ENCODE results near the gene MAN1B1. TPM values are rescaled to one million over a fixed set of nuclear protein-coding genes. Genes with fewer than 3 reads are reported as not detected.
A peak's percentile ranks its signal among the peaks of the same experiment; 100 is the strongest.

Gene MAN1B1
- total RNA-seq, 4 donors from 2014 or later, result 52.1 to 99.2 (median 63.1) TPM

GRCh38 chr9:137136881-137137607, 50.3 kb downstream of the MAN1B1 start:
- H3K4me1 ChIP-seq, result peaks cover 14% of the 10 kb centered on the region
- 66% methylated on average over 18 of the region's 23 CpGs for WGBS
- H3K9me3 ChIP-seq, result no peaks in the 10 kb centered on the region
- no peak for DNase-seq (ENCODE audit: low spot score in 2 of 2)
- H3K36me3 ChIP-seq, result no peaks in the 10 kb centered on the region
- H3K4me3 ChIP-seq, result no peak overlapping the region
- peaks cover 85% of the 10 kb centered on the region for H3K27me3 ChIP-seq
- TF ChIP-seq CTCF (IDR thresholded peaks at IDR 0.05), result no peak
- no peak for TF ChIP-seq POLR2A (IDR thresholded peaks at IDR 0.05)
- TF ChIP-seq POLR2AphosphoS5 (IDR thresholded peaks at IDR 0.05), result no peak
- TF ChIP-seq EP300 (IDR thresholded peaks at IDR 0.05), result no peak
- no peak overlapping the region for H3K27ac ChIP-seq

- H3K27ac ChIP-seq, result no peak overlapping the region
- no peak overlapping the region for H3K4me3 ChIP-seq
- peaks cover 14% of the 10 kb centered on the region for H3K4me1 ChIP-seq
- no peak for TF ChIP-seq POLR2A (IDR thresholded peaks at IDR 0.05)
- no peak for TF ChIP-seq EP300 (IDR thresholded peaks at IDR 0.05)
- TF ChIP-seq POLR2AphosphoS5 (IDR thresholded peaks at IDR 0.05), result no peak
- no peak for TF ChIP-seq CTCF (IDR thresholded peaks at IDR 0.05)
- peaks cover 90% of the 10 kb centered on the region for H3K27me3 ChIP-seq
- no peak for DNase-seq (ENCODE audit: low spot score in 2 of 2)
- H3K9me3 ChIP-seq, result no peaks in the 10 kb centered on the region
- H3K36me3 ChIP-seq, result no peaks in the 10 kb centered on the region
- 9% methylated on average over 16 of the region's 25 CpGs for WGBS
These were observed 51.4 kb downstream of the MAN1B1 start for GRCh38 chr9:137138058-137138721.

- Histone ChIP-seq H3K36me3 (no peaks in the 10 kb centered on the region), H3K4me1 (peaks cover 14% of the 10 kb centered on the region), H3K4me3 (peak within 1 kb of the TSS; percentile 15), H3K27me3 (peaks cover 91% of the 10 kb centered on the region), H3K27ac (no peak within 1 kb of the TSS), H3K9me3 (no peaks in the 10 kb centered on the region)
- TF ChIP-seq POLR2AphosphoS5 (IDR thresholded peaks at IDR 0.05) (no peak), CTCF (IDR thresholded peaks at IDR 0.05) (no peak), EP300 (IDR thresholded peaks at IDR 0.05) (no peak), POLR2A (IDR thresholded peaks at IDR 0.05) (no peak)
- 28% methylated on average over 10 of the region's 104 CpGs for WGBS
- DNase-seq (ENCODE audit: low spot score in 2 of 2), result no peak
These were observed 52.1 kb downstream of the MAN1B1 start, which contains the start of gene GRIN1 for GRCh38 chr9:137138722-137139467. Gene GRIN1 (plus strand): TSS chr9:137139154. CDS start chr9:137139487, 333 bp downstream.

- no peak for DNase-seq (ENCODE audit: low spot score in 2 of 2)
- Histone ChIP-seq H3K27ac (no peak overlapping the region), H3K4me3 (no peak overlapping the region), H3K36me3 (no peaks in the 10 kb centered on the region), H3K9me3 (no peaks in the 10 kb centered on the region), H3K4me1 (peaks cover 14% of the 10 kb centered on the region), H3K27me3 (peaks cover 93% of the 10 kb centered on the region)
- 51% methylated on average over 12 of the region's 37 CpGs for WGBS
- TF ChIP-seq POLR2A (IDR thresholded peaks at IDR 0.05) (no peak), EP300 (IDR thresholded peaks at IDR 0.05) (no peak), POLR2AphosphoS5 (IDR thresholded peaks at IDR 0.05) (no peak)
These were observed 52.8 kb downstream of the MAN1B1 start for GRCh38 chr9:137139468-137140150.
